HG03565 (cell line): Measurements from ENCODE around the gene PARM1.

Source experiments
- ATAC-seq: cut with Tn5 transposase; IDR thresholded peaks from one replicate; pipeline ENCODE4 v1.9.1; 2021; ENCODE audit warnings: mild to moderate bottlenecking, moderate library complexity; ENCODE audit not compliant: unreplicated experiment

The PARM1 gene

GRCh38 chr4:74932832-74933561, at the start of gene PARM1:
Gene PARM1 (plus strand): TSS chr4:74933116. CDS start chr4:74933328, 212 bp downstream.
- peak; percentile 72 for ATAC-seq

GRCh38 chr4:74884266-74884665, 48.6 kb upstream of the PARM1 start:
- ATAC-seq: no peak

GRCh38 chr4:74886484-74886883, 46.4 kb upstream of the PARM1 start:
- ATAC-seq: no peak

GRCh38 chr4:74890341-74890740, 42.6 kb upstream of the PARM1 start:
- ATAC-seq: no peak

GRCh38 chr4:74891037-74891436, 41.9 kb upstream of the PARM1 start:
- no peak for ATAC-seq

- ATAC-seq: no peak
Observed at GRCh38 chr4:74893171-74893570, 39.7 kb upstream of the PARM1 start.

GRCh38 chr4:74896595-74896994, 36.3 kb upstream of the PARM1 start:
- no peak for ATAC-seq

GRCh38 chr4:74897386-74897785, 35.5 kb upstream of the PARM1 start:
- no peak for ATAC-seq

- no peak for ATAC-seq
Observed at GRCh38 chr4:74900862-74901261, 32.1 kb upstream of the PARM1 start.

- ATAC-seq: no peak
Observed at GRCh38 chr4:74904509-74905065, 28.3 kb upstream of the PARM1 start.

- no peak for ATAC-seq
Observed at GRCh38 chr4:74906771-74907170, 26.1 kb upstream of the PARM1 start.

- ATAC-seq: peak; percentile 33
Observed at GRCh38 chr4:74919783-74920182, 13.1 kb upstream of the PARM1 start.

GRCh38 chr4:74920704-74921103, 12.2 kb upstream of the PARM1 start:
- ATAC-seq: peak; percentile 39

GRCh38 chr4:74921490-74921889, 11.4 kb upstream of the PARM1 start:
- ATAC-seq: no peak

- no peak for ATAC-seq
Observed at GRCh38 chr4:74926007-74926406, 6.9 kb upstream of the PARM1 start.

GRCh38 chr4:74930162-74930561, 2.8 kb upstream of the PARM1 start:
- peak; percentile 54 for ATAC-seq

- no peak for ATAC-seq
Observed at GRCh38 chr4:74931376-74931775, 1.5 kb upstream of the PARM1 start.

- ATAC-seq: no peak
Observed at GRCh38 chr4:74932010-74932409, 906 bp upstream of the PARM1 start.

- ATAC-seq: no peak
Observed at GRCh38 chr4:74933562-74934015, 673 bp downstream of the PARM1 start.

- ATAC-seq: no peak
Observed at GRCh38 chr4:74934016-74934831, 1.3 kb downstream of the PARM1 start.

GRCh38 chr4:74934888-74935287, 2.0 kb downstream of the PARM1 start:
- ATAC-seq: no peak

GRCh38 chr4:74941123-74941522, 8.2 kb downstream of the PARM1 start:
- ATAC-seq: no peak
